Endothelial cell of hepatic sinusoid (primary cell): ENCODE results near the gene FRMD8.

Experiments used
- in situ Hi-C: cut with HindIII; loops from 2 replicates; pipeline ENCODE4 v1.10.0; 2017; ENCODE audit warnings: low sequenced_read_pairs

FRMD8 gene

GRCh38 chr11:65434057-65434666 is 47.7 kb downstream of the FRMD8 start:
- in situ Hi-C loops = no loop called here

GRCh38 chr11:65434667-65435410 is 48.4 kb downstream of the FRMD8 start:
- in situ Hi-C loops = no loop called here

- in situ Hi-C loops = no loop called here
Observed at GRCh38 chr11:65435411-65435931, 49.0 kb downstream of the FRMD8 start.

GRCh38 chr11:65435981-65436411 is 49.6 kb downstream of the FRMD8 start:
- in situ Hi-C loops = no loop called here

GRCh38 chr11:65436412-65437032 is 50.1 kb downstream of the FRMD8 start:
- in situ Hi-C loops = no loop called here

GRCh38 chr11:65437436-65438227 is 51.2 kb downstream of the FRMD8 start:
- in situ Hi-C loops = no loop called here

- in situ Hi-C loops = no loop called here
Observed at GRCh38 chr11:65438257-65439151, 52.1 kb downstream of the FRMD8 start.

- in situ Hi-C loops = no loop called here
Observed at GRCh38 chr11:65439331-65440181, 53.1 kb downstream of the FRMD8 start.

- in situ Hi-C loops = no loop called here
Observed at GRCh38 chr11:65440831-65441499, 54.5 kb downstream of the FRMD8 start.

GRCh38 chr11:65442842-65443331 is 56.5 kb downstream of the FRMD8 start:
- in situ Hi-C loops = no loop called here

- in situ Hi-C loops = no loop called here
Observed at GRCh38 chr11:65444314-65445051, 58.0 kb downstream of the FRMD8 start.

- in situ Hi-C loops = no loop called here
Observed at GRCh38 chr11:65445101-65445603, 58.7 kb downstream of the FRMD8 start.

- in situ Hi-C loops = no loop called here
Observed at GRCh38 chr11:65445604-65446445, 59.4 kb downstream of the FRMD8 start.

GRCh38 chr11:65446446-65447277 is 60.2 kb downstream of the FRMD8 start:
- in situ Hi-C loops = no loop called here

GRCh38 chr11:65448074-65448417 is 61.6 kb downstream of the FRMD8 start:
- in situ Hi-C loops = no loop called here
